SK-N-SH treated with all-trans-retinoic acid at 6 μM for 48 hours (cell line): ENCODE data around the gene FAM199X.
A peak's percentile ranks its signal among the peaks of the same experiment; 100 is the strongest.

ENCODE experiments used
- ATAC-seq: fragments of 200-7000 bp; cut with Tn5 transposase; 3 replicates; pipeline ENCODE4 v1.9.1; 2020; ENCODE audit warnings: mild to moderate bottlenecking, moderate library complexity
- ARNTL ChIP-seq: fragments of 450-650 bp; formaldehyde crosslinking; IDR thresholded peaks from 2 replicates; pipeline ENCODE4 v1.5.0; 2020; ENCODE audit warnings: low read depth, mild to moderate bottlenecking, moderate library complexity, borderline replicate concordance
- BACH2 ChIP-seq: fragments of 250-450 bp; sonication (Bioruptor Pico); IDR thresholded peaks from 2 replicates; pipeline ENCODE4 v1.9.0; 2021; ENCODE audit warnings: mild to moderate bottlenecking, borderline replicate concordance
- CSDC2 ChIP-seq: fragments of 250-450 bp; sonication (Bioruptor Pico); IDR thresholded peaks from 2 replicates; pipeline ENCODE4 v1.5.0; 2020; ENCODE audit warnings: mild to moderate bottlenecking, moderate library complexity
- ESRRG ChIP-seq: fragments of 250-450 bp; sonication (Bioruptor Pico); IDR thresholded peaks from 2 replicates; pipeline ENCODE4 v1.6.1; 2021; ENCODE audit warnings: mild to moderate bottlenecking
- GLIS3 ChIP-seq: fragments of 250-450 bp; sonication (Bioruptor Pico); IDR thresholded peaks from 2 replicates; pipeline ENCODE4 v1.5.0; 2020; ENCODE audit warnings: mild to moderate bottlenecking, moderate library complexity
- ISL1 ChIP-seq: fragments of 250-450 bp; sonication (Bioruptor Pico); IDR thresholded peaks from 2 replicates; pipeline ENCODE4 v2.1.2; 2022; ENCODE audit warnings: mild to moderate bottlenecking, moderate library complexity
- OSR1 ChIP-seq: fragments of 250-450 bp; sonication (Bioruptor Pico); IDR thresholded peaks from 2 replicates; pipeline ENCODE4 v1.8.0; 2022; ENCODE audit warnings: moderate library complexity, mild to moderate bottlenecking, inconsistent platforms
- PPARA ChIP-seq: fragments of 250-450 bp; sonication (Bioruptor Pico); IDR thresholded peaks from 2 replicates; pipeline ENCODE4 v1.5.0; 2020; ENCODE audit warnings: mild to moderate bottlenecking, borderline replicate concordance
- RARB ChIP-seq: fragments of 250-450 bp; sonication (Bioruptor Pico); IDR thresholded peaks from 2 replicates; pipeline ENCODE4 v1.8.0; 2021; ENCODE audit warnings: mild to moderate bottlenecking, moderate library complexity
- TCF4 ChIP-seq: fragments of 250-450 bp; sonication (Bioruptor Pico); IDR thresholded peaks from 2 replicates; pipeline ENCODE4 v1.8.0; 2021; ENCODE audit warnings: mild to moderate bottlenecking, moderate library complexity, borderline replicate concordance
- TOX ChIP-seq: fragments of 250-450 bp; sonication (Bioruptor Pico); IDR thresholded peaks from 2 replicates; pipeline ENCODE4 v1.8.0; 2021; ENCODE audit warnings: mild to moderate bottlenecking, moderate library complexity, borderline replicate concordance
- ZC3H10 ChIP-seq: fragments of 250-450 bp; sonication (Bioruptor Pico); IDR thresholded peaks from 2 replicates; pipeline ENCODE4 v1.5.1; 2021; ENCODE audit warnings: mild to moderate bottlenecking, moderate library complexity
- ZFP3 ChIP-seq: fragments of 250-450 bp; sonication (Bioruptor Pico); IDR thresholded peaks from 2 replicates; pipeline ENCODE4 v1.5.0; 2020; ENCODE audit warnings: mild to moderate bottlenecking, moderate library complexity
- ZFP30 ChIP-seq: fragments of 450-650 bp; formaldehyde crosslinking; IDR thresholded peaks from 2 replicates; pipeline ENCODE4 v1.5.0; 2022; ENCODE audit warnings: mild to moderate bottlenecking, moderate library complexity
- ZNF565 ChIP-seq: fragments of 450-650 bp; formaldehyde crosslinking; conservative IDR thresholded peaks from 2 replicates; pipeline ENCODE4 v1.5.0; 2020; ENCODE audit warnings: low read depth, mild to moderate bottlenecking, moderate library complexity
- ZNF70 ChIP-seq: fragments of 450-650 bp; formaldehyde crosslinking; IDR thresholded peaks from 2 replicates; pipeline ENCODE4 v1.5.0; 2020; ENCODE audit warnings: mild to moderate bottlenecking, moderate library complexity
- ZNF8 ChIP-seq: fragments of 450-650 bp; formaldehyde crosslinking; IDR thresholded peaks from 2 replicates; pipeline ENCODE4 v1.5.0; 2020; ENCODE audit warnings: mild to moderate bottlenecking, moderate library complexity
- TF ChIP-seq, protein P1 (sequence below): fragments of 250-450 bp; sonication (Bioruptor Pico); IDR thresholded peaks from 2 replicates; pipeline ENCODE4 v1.5.1; 2020; ENCODE audit warnings: low read depth, mild to moderate bottlenecking, moderate library complexity
- TF ChIP-seq, protein P2 (sequence below): fragments of 250-450 bp; sonication (Bioruptor Pico); IDR thresholded peaks from 2 replicates; pipeline ENCODE4 v1.5.1; 2021; ENCODE audit warnings: mild to moderate bottlenecking, moderate library complexity
- TF ChIP-seq, protein P3 (sequence below): fragments of 250-450 bp; sonication (Bioruptor Pico); IDR thresholded peaks from 2 replicates; pipeline ENCODE4 v1.8.0; 2021; ENCODE audit warnings: low read depth, mild to moderate bottlenecking, moderate library complexity, borderline replicate concordance
- TF ChIP-seq, protein P4 (sequence below): fragments of 250-450 bp; sonication (Bioruptor Pico); IDR thresholded peaks from 2 replicates; pipeline ENCODE4 v1.5.0; 2020; ENCODE audit warnings: mild to moderate bottlenecking, moderate library complexity
- TF ChIP-seq, protein P5 (sequence below): fragments of 250-450 bp; sonication (Bioruptor Pico); IDR thresholded peaks from 2 replicates; pipeline ENCODE4 v1.8.0; 2020; ENCODE audit warnings: mild to moderate bottlenecking, moderate library complexity, borderline replicate concordance

FAM199X gene

DNA sequence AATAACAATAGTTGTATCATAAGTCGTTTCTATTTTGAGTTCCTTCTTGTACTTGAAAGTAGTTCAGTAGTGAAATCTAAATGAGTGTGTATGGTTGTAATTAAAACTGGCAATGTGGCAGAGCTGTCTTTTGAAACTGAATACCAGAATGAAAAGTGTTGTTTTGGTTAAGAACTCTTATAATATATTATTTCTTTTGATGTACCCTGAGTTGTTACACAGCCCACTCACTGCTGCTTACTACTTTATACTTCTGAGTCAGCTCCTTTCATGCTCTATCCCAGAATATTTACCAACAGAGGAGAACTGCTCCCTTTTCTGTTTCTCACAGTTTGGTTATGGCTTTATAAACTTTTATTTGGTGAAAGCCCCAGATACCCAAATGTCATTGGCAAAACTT lies 28.8 kb downstream of the FAM199X start (continued):
- TF ChIP-seq, protein P1, sequence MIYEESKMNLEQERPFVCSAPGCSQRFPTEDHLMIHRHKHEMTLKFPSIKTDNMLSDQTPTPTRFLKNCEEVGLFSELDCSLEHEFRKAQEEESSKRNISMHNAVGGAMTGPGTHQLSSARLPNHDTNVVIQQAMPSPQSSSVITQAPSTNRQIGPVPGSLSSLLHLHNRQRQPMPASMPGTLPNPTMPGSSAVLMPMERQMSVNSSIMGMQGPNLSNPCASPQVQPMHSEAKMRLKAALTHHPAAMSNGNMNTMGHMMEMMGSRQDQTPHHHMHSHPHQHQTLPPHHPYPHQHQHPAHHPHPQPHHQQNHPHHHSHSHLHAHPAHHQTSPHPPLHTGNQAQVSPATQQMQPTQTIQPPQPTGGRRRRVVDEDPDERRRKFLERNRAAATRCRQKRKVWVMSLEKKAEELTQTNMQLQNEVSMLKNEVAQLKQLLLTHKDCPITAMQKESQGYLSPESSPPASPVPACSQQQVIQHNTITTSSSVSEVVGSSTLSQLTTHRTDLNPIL (CRISPR knock-in tag): no peak
- no peak for TF ChIP-seq TOX (CRISPR knock-in tag)
- TF ChIP-seq BACH2 (CRISPR knock-in tag): no peak
- no peak for TF ChIP-seq ZFP30 (CRISPR knock-in tag)
- TF ChIP-seq ZNF8 (CRISPR knock-in tag): no peak
- TF ChIP-seq OSR1 (CRISPR knock-in tag): no peak
- TF ChIP-seq, protein P2, sequence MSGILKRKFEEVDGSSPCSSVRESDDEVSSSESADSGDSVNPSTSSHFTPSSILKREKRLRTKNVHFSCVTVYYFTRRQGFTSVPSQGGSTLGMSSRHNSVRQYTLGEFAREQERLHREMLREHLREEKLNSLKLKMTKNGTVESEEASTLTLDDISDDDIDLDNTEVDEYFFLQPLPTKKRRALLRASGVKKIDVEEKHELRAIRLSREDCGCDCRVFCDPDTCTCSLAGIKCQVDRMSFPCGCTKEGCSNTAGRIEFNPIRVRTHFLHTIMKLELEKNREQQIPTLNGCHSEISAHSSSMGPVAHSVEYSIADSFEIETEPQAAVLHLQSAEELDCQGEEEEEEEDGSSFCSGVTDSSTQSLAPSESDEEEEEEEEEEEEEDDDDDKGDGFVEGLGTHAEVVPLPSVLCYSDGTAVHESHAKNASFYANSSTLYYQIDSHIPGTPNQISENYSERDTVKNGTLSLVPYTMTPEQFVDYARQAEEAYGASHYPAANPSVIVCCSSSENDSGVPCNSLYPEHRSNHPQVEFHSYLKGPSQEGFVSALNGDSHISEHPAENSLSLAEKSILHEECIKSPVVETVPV (CRISPR knock-in tag): no peak
- TF ChIP-seq, protein P3, sequence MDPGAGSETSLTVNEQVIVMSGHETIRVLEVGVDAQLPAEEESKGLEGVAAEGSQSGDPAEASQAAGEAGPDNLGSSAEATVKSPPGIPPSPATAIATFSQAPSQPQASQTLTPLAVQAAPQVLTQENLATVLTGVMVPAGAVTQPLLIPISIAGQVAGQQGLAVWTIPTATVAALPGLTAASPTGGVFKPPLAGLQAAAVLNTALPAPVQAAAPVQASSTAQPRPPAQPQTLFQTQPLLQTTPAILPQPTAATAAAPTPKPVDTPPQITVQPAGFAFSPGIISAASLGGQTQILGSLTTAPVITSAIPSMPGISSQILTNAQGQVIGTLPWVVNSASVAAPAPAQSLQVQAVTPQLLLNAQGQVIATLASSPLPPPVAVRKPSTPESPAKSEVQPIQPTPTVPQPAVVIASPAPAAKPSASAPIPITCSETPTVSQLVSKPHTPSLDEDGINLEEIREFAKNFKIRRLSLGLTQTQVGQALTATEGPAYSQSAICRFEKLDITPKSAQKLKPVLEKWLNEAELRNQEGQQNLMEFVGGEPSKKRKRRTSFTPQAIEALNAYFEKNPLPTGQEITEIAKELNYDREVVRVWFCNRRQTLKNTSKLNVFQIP (CRISPR knock-in tag): no peak

DNA sequence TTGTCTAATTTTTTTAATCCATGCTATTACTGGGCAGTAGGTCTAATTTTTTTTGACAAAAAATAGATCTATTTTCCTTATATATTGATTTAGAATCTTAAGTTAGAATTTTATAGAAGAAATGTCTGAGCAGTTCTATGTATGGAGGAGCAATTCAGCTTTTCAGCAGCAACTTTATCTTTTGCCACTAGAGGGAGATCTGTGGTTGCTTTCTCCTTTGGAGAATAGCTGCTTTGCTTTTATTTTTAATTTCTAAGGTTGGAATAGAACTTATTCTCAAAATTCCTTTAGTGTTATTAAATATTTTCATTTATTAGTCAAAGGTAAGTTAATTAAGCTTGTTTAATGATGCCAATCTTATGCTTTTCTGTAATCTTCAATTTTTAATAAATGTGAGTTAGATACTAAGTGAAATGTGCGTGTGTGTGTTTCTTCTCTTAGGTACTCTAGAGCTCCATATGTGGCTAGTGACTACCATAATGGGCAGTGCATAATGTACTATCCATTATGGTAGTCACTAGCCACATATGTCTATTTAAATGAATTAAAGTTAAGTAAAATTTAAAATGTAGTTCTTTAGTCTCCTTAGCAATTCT lies 29.3 kb downstream of the FAM199X start:
- peak; percentile 80 for ATAC-seq
- TF ChIP-seq ARNTL (CRISPR knock-in tag) (no peak), OSR1 (CRISPR knock-in tag) (no peak)

DNA sequence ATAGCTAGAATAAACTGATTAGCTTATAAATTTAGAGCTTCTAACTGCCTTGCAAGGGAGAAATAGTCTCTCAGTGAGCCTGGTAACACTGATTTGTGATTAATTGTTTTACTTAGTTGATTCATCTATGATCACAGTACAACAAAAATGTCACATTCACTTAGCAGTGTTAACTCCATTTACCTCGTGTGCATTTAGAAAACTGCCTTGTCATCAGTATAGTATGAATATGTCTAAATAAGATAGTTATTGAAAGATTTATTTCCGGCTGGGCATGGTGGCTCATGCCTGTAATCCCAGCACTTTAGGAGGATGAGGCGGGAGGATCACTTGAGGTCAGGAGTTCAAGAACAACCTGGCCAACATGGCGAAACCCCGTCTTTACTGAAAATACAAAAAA lies 39.3 kb downstream of the FAM199X start:
- ATAC-seq: no peak
- TF ChIP-seq PPARA (CRISPR knock-in tag): no peak
- no peak for TF ChIP-seq BACH2 (CRISPR knock-in tag)
- no peak for TF ChIP-seq ISL1 (CRISPR knock-in tag)
- TF ChIP-seq ZC3H10 (CRISPR knock-in tag): no peak
- TF ChIP-seq, protein P1 (CRISPR knock-in tag): no peak
- TF ChIP-seq TCF4 (CRISPR knock-in tag): no peak
- TF ChIP-seq, protein P3 (CRISPR knock-in tag): no peak
- TF ChIP-seq GLIS3 (CRISPR knock-in tag): no peak
- TF ChIP-seq ESRRG (CRISPR knock-in tag): no peak
- TF ChIP-seq CSDC2 (CRISPR knock-in tag): no peak
- TF ChIP-seq ZNF565 (CRISPR knock-in tag): no peak
- TF ChIP-seq ZNF70: no peak
- TF ChIP-seq ZFP30 (CRISPR knock-in tag): no peak
- TF ChIP-seq, protein P2 (CRISPR knock-in tag): no peak
- no peak for TF ChIP-seq TOX (CRISPR knock-in tag)
- TF ChIP-seq, protein P4, sequence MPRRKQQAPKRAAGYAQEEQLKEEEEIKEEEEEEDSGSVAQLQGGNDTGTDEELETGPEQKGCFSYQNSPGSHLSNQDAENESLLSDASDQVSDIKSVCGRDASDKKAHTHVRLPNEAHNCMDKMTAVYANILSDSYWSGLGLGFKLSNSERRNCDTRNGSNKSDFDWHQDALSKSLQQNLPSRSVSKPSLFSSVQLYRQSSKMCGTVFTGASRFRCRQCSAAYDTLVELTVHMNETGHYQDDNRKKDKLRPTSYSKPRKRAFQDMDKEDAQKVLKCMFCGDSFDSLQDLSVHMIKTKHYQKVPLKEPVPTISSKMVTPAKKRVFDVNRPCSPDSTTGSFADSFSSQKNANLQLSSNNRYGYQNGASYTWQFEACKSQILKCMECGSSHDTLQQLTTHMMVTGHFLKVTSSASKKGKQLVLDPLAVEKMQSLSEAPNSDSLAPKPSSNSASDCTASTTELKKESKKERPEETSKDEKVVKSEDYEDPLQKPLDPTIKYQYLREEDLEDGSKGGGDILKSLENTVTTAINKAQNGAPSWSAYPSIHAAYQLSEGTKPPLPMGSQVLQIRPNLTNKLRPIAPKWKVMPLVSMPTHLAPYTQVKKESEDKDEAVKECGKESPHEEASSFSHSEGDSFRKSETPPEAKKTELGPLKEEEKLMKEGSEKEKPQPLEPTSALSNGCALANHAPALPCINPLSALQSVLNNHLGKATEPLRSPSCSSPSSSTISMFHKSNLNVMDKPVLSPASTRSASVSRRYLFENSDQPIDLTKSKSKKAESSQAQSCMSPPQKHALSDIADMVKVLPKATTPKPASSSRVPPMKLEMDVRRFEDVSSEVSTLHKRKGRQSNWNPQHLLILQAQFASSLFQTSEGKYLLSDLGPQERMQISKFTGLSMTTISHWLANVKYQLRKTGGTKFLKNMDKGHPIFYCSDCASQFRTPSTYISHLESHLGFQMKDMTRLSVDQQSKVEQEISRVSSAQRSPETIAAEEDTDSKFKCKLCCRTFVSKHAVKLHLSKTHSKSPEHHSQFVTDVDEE: no peak
- TF ChIP-seq ZFP3 (CRISPR knock-in tag): no peak
- no peak for TF ChIP-seq ZNF8 (CRISPR knock-in tag)
- no peak for TF ChIP-seq RARB
- TF ChIP-seq, protein P5, sequence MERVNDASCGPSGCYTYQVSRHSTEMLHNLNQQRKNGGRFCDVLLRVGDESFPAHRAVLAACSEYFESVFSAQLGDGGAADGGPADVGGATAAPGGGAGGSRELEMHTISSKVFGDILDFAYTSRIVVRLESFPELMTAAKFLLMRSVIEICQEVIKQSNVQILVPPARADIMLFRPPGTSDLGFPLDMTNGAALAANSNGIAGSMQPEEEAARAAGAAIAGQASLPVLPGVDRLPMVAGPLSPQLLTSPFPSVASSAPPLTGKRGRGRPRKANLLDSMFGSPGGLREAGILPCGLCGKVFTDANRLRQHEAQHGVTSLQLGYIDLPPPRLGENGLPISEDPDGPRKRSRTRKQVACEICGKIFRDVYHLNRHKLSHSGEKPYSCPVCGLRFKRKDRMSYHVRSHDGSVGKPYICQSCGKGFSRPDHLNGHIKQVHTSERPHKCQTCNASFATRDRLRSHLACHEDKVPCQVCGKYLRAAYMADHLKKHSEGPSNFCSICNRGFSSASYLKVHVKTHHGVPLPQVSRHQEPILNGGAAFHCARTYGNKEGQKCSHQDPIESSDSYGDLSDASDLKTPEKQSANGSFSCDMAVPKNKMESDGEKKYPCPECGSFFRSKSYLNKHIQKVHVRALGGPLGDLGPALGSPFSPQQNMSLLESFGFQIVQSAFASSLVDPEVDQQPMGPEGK (CRISPR knock-in tag): no peak
